ENCODE data around the gene VARS2. TPM values are rescaled to one million over a fixed set of nuclear protein-coding genes. Genes with fewer than 3 reads are reported as not detected.
A peak's percentile ranks its signal among the peaks of the same experiment; 100 is the strongest.
"Not testable (repeated sequence)": the region's sequence is repeated elsewhere in the genome, so short reads cannot be mapped to it uniquely, and the experiment has no call there.

The VARS2 gene
- total and polyA plus RNA-seq, 7 experiments from 2014 or later, result 17.1 to 47.3 (median 22.7) TPM

- intact Hi-C loops (cut with micrococcal nuclease), result no loop called here
- Mint-ChIP-seq H3K4me1 (peaks cover 0 to 15% (median 6%) of the 10 kb centered on the region in 7 donors), H3K27me3 (peaks cover 10 to 44% (median 28%) of the 10 kb centered on the region in 5 donors), H3K27ac (no peak overlapping the region), H3K9me3 (peaks cover 0 to 3% (median 0%) of the 10 kb centered on the region in 11 donors), H3K36me3 (no peaks in the 10 kb centered on the region), H3K4me3 (no peak overlapping the region)
- Histone ChIP-seq H3K9me3 (ENCODE audit: control insufficient read depth in 2 of 3, low read length in 3 of 3) (no peaks in the 10 kb centered on the region), H3K27ac (ENCODE audit: low read depth, low read length) (no peak overlapping the region), H3K27me3 (ENCODE audit: control insufficient read depth in 2 of 2, insufficient read depth in 2 of 2, low read length in 2 of 2) (no peaks in the 10 kb centered on the region), H3K4me3 (ENCODE audit: low read length) (no peak overlapping the region), H3K36me3 (ENCODE audit: control insufficient read depth in 2 of 3, insufficient read depth in 3 of 3, low read length in 3 of 3) (no peaks in the 10 kb centered on the region), H3K4me1 (ENCODE audit: control insufficient read depth in 2 of 2, insufficient read depth in 2 of 2, low read length in 2 of 2) (no peaks in the 10 kb centered on the region)
- DNase-seq (no peak), ATAC-seq (peak; percentile 24)
- CTCF ChIA-PET, result no interaction called here
- POLR2A ChIA-PET, result no interaction called here
Measured at GRCh38 chr6:30965140-30965601, 51.1 kb downstream of the VARS2 start.

GRCh38 chr6:30966154-30966553 is 52.1 kb downstream of the VARS2 start:
- Mint-ChIP-seq H3K27me3 (peaks cover 12 to 40% (median 25%) of the 10 kb centered on the region in 5 donors), H3K36me3 (no peaks in the 10 kb centered on the region), H3K4me3 (no peak overlapping the region), H3K4me1 (peaks cover 0 to 15% (median 6%) of the 10 kb centered on the region in 7 donors), H3K27ac (no peak overlapping the region), H3K9me3 (peaks cover 0 to 3% (median 0%) of the 10 kb centered on the region in 11 donors)
- no peak overlapping the region for H3K4me3 ChIP-seq (ENCODE audit: low read length)
- DNase-seq (no peak), ATAC-seq (no peak)
- no peaks in the 10 kb centered on the region for H3K4me1 ChIP-seq (ENCODE audit: control insufficient read depth in 2 of 2, insufficient read depth in 2 of 2, low read length in 2 of 2)
- no peaks in the 10 kb centered on the region for H3K36me3 ChIP-seq (ENCODE audit: control insufficient read depth in 2 of 3, insufficient read depth in 3 of 3, low read length in 3 of 3)
- no peaks in the 10 kb centered on the region for H3K9me3 ChIP-seq (ENCODE audit: control insufficient read depth in 2 of 3, low read length in 3 of 3)
- H3K27me3 ChIP-seq (ENCODE audit: control insufficient read depth in 2 of 2, insufficient read depth in 2 of 2, low read length in 2 of 2), result no peaks in the 10 kb centered on the region
- H3K27ac ChIP-seq (ENCODE audit: low read depth, low read length), result no peak overlapping the region
- intact Hi-C loops (cut with micrococcal nuclease), result no loop called here
- CTCF ChIA-PET, result no interaction called here
- POLR2A ChIA-PET, result no interaction called here

- H3K9me3 Mint-ChIP-seq; CTCF ChIA-PET; H3K9me3 ChIP-seq (ENCODE audit: control insufficient read depth in 2 of 3, low read length in 3 of 3); H3K4me3 ChIP-seq (ENCODE audit: low read length); intact Hi-C loops (cut with micrococcal nuclease); H3K36me3 ChIP-seq (ENCODE audit: control insufficient read depth in 2 of 3, insufficient read depth in 3 of 3, low read length in 3 of 3); H3K36me3 Mint-ChIP-seq; H3K27ac Mint-ChIP-seq; H3K4me3 Mint-ChIP-seq; POLR2A ChIA-PET; H3K27ac ChIP-seq (ENCODE audit: low read depth, low read length); H3K27me3 ChIP-seq (ENCODE audit: control insufficient read depth in 2 of 2, insufficient read depth in 2 of 2, low read length in 2 of 2); ATAC-seq; DNase-seq; H3K4me1 ChIP-seq (ENCODE audit: control insufficient read depth in 2 of 2, insufficient read depth in 2 of 2, low read length in 2 of 2): not testable (repeated sequence)
- peaks cover 0 to 12% (median 6%) of the 10 kb centered on the region in 7 donors for H3K4me1 Mint-ChIP-seq
- H3K27me3 Mint-ChIP-seq, result peaks cover 14 to 45% (median 28%) of the 10 kb centered on the region in 5 donors
Measured at GRCh38 chr6:30969171-30969570, 55.1 kb downstream of the VARS2 start.

- Mint-ChIP-seq H3K36me3 (no peaks in the 10 kb centered on the region), H3K27ac (no peak overlapping the region), H3K27me3 (peaks cover 8 to 27% (median 18%) of the 10 kb centered on the region in 5 donors), H3K4me3 (no peak overlapping the region), H3K4me1 (peaks cover 0 to 5% (median 0%) of the 10 kb centered on the region in 7 donors), H3K9me3 (peaks cover 0 to 3% (median 0%) of the 10 kb centered on the region in 11 donors)
- H3K9me3 ChIP-seq (ENCODE audit: control insufficient read depth in 2 of 3, low read length in 3 of 3), result no peaks in the 10 kb centered on the region
- no peak for ATAC-seq
- H3K27me3 ChIP-seq (ENCODE audit: control insufficient read depth in 2 of 2, insufficient read depth in 2 of 2, low read length in 2 of 2), result no peaks in the 10 kb centered on the region
- intact Hi-C loops (cut with micrococcal nuclease), result no loop called here
- DNase-seq, result no peak
- H3K36me3 ChIP-seq (ENCODE audit: control insufficient read depth in 2 of 3, insufficient read depth in 3 of 3, low read length in 3 of 3), result no peaks in the 10 kb centered on the region
- H3K27ac ChIP-seq (ENCODE audit: low read depth, low read length), result no peak overlapping the region
- H3K4me1 ChIP-seq (ENCODE audit: control insufficient read depth in 2 of 2, insufficient read depth in 2 of 2, low read length in 2 of 2), result no peaks in the 10 kb centered on the region
- no peak overlapping the region for H3K4me3 ChIP-seq (ENCODE audit: low read length)
- POLR2A ChIA-PET, result no interaction called here
- CTCF ChIA-PET, result interaction anchor here (0.6 kb wide), 1 partner anchor 704 kb away, joined by 3 read pairs; no protein-coding TSS in a partner anchor
Measured at GRCh38 chr6:30970946-30971345, 56.9 kb downstream of the VARS2 start.

GRCh38 chr6:30972816-30973215 is 58.8 kb downstream of the VARS2 start:
- H3K4me1 ChIP-seq (ENCODE audit: control insufficient read depth in 2 of 2, insufficient read depth in 2 of 2, low read length in 2 of 2), result no peaks in the 10 kb centered on the region
- no peak overlapping the region for H3K4me3 ChIP-seq (ENCODE audit: low read length)
- intact Hi-C loops (cut with micrococcal nuclease), result no loop called here
- Mint-ChIP-seq H3K27ac (no peak overlapping the region), H3K27me3 (peaks cover 7 to 22% (median 15%) of the 10 kb centered on the region in 5 donors), H3K36me3 (no peaks in the 10 kb centered on the region), H3K4me1 (no peaks in the 10 kb centered on the region), H3K9me3 (peaks cover 0 to 4% (median 0%) of the 10 kb centered on the region in 11 donors), H3K4me3 (no peak overlapping the region)
- CTCF ChIA-PET, result no interaction called here
- no peak for ATAC-seq
- H3K27ac ChIP-seq (ENCODE audit: low read depth, low read length), result no peak overlapping the region
- H3K9me3 ChIP-seq (ENCODE audit: control insufficient read depth in 2 of 3, low read length in 3 of 3), result no peaks in the 10 kb centered on the region
- no peak for DNase-seq
- POLR2A ChIA-PET, result no interaction called here
- H3K27me3 ChIP-seq (ENCODE audit: control insufficient read depth in 2 of 2, insufficient read depth in 2 of 2, low read length in 2 of 2), result no peaks in the 10 kb centered on the region
- H3K36me3 ChIP-seq (ENCODE audit: control insufficient read depth in 2 of 3, insufficient read depth in 3 of 3, low read length in 3 of 3), result no peaks in the 10 kb centered on the region

- no peak overlapping the region for H3K27ac Mint-ChIP-seq
- H3K36me3 Mint-ChIP-seq, result no peaks in the 10 kb centered on the region
- H3K9me3 ChIP-seq (ENCODE audit: control insufficient read depth in 2 of 3, low read length in 3 of 3), result no peaks in the 10 kb centered on the region
- H3K4me3 ChIP-seq (ENCODE audit: low read length), result no peak overlapping the region
- H3K27ac ChIP-seq (ENCODE audit: low read depth, low read length), result no peak overlapping the region
- ATAC-seq (no peak), DNase-seq (no peak)
- no peaks in the 10 kb centered on the region for H3K27me3 ChIP-seq (ENCODE audit: control insufficient read depth in 2 of 2, insufficient read depth in 2 of 2, low read length in 2 of 2)
- no peaks in the 10 kb centered on the region for H3K4me1 Mint-ChIP-seq
- intact Hi-C loops (cut with micrococcal nuclease), result no loop called here
- H3K4me1 ChIP-seq (ENCODE audit: control insufficient read depth in 2 of 2, insufficient read depth in 2 of 2, low read length in 2 of 2), result no peaks in the 10 kb centered on the region
- no peaks in the 10 kb centered on the region for H3K36me3 ChIP-seq (ENCODE audit: control insufficient read depth in 2 of 3, insufficient read depth in 3 of 3, low read length in 3 of 3)
- peaks cover 4 to 36% (median 14%) of the 10 kb centered on the region in 5 donors for H3K27me3 Mint-ChIP-seq
- POLR2A ChIA-PET, result no interaction called here
- CTCF ChIA-PET, result interaction anchor here (0.7 kb wide), 1 partner anchor 80 kb away, joined by 3 read pairs; no protein-coding TSS in a partner anchor
- H3K4me3 Mint-ChIP-seq, result no peak overlapping the region
- H3K9me3 Mint-ChIP-seq, result peaks cover 0 to 4% (median 0%) of the 10 kb centered on the region in 11 donors
Measured at GRCh38 chr6:30974490-30975252, 60.6 kb downstream of the VARS2 start.

Measured in naive thymus-derived CD4-positive, alpha-beta T cell (primary cell).